Measurements from ENCODE around the gene ZGLP1. TPM values are rescaled to one million over a fixed set of nuclear protein-coding genes. Genes with fewer than 3 reads are reported as not detected.
"Not testable (repeated sequence)": the region's sequence is repeated elsewhere in the genome, so short reads cannot be mapped to it uniquely, and the experiment has no call there.

ZGLP1 gene
- total RNA-seq, 1 experiment from 2014 or later, result 5.0 TPM

- TF ChIP-seq EZH2phosphoT487 (IDR thresholded peaks at IDR 0.05; ENCODE audit: borderline replicate concordance) (no peak), SRF (IDR thresholded peaks at IDR 0.05; ENCODE audit: low read depth) (no peak)
Measured at GRCh38 chr19:10339380-10339960, 29.9 kb upstream of the ZGLP1 start, which contains the start of gene ICAM3 (continued).

- Histone ChIP-seq H3K4me3 (replicated peaks in 1 of 2; ENCODE audit: low read depth in 1 of 2, low read length in 2 of 2) (no peak overlapping the region), H3K4me2 (ENCODE audit: low read length) (no peak overlapping the region), H3K27me3 (ENCODE audit: insufficient read depth, low read length) (no peaks in the 10 kb centered on the region), H3K9me2 (ENCODE audit: insufficient read depth) (no peaks in the 10 kb centered on the region), H3K27ac (ENCODE audit: low read depth, low read length) (no peak overlapping the region), H2AFZ (ENCODE audit: low read depth, low read length, poor library complexity, severe bottlenecking) (no peak overlapping the region), H3K79me2 (ENCODE audit: insufficient read depth, low read length) (peaks cover 4% of the 10 kb centered on the region; the same call in 1 of the 2 replicates), H3K9ac (ENCODE audit: low read length) (no peak overlapping the region), H3K9me3 (ENCODE audit: control insufficient read depth in 1 of 2, insufficient read depth in 1 of 2, low read depth in 1 of 2, low read length in 2 of 2) (no peaks in the 10 kb centered on the region), H3K4me1 (ENCODE audit: control insufficient read depth in 1 of 2, insufficient read depth in 2 of 2, low read length in 2 of 2) (peaks cover 0 to 23% of the 10 kb centered on the region in 2 experiments; a peak in 2 of 4 replicates), H3K36me3 (ENCODE audit: control insufficient read depth in 1 of 2, insufficient read depth in 2 of 2, low read length in 2 of 2) (no peaks in the 10 kb centered on the region), H4K20me1 (ENCODE audit: insufficient read depth) (no peaks in the 10 kb centered on the region)
- no TSS peak for BruUV-seq (replicated peaks)
- ChIA-PET POLR2A (no interaction called here), CTCF (no interaction called here), RAD21 (ENCODE audit: low non-redundant PET in 1 of 2, low total read pairs in 2 of 2, uncharacterized antibody in 2 of 2, unreplicated experiment in 2 of 2) (no interaction called here)
- intact Hi-C loops (cut with micrococcal nuclease), result no loop called here
- no peak for DNase-seq (ENCODE audit: low read depth, low spot score)
- ATAC-seq, result no peak
- TF ChIP-seq CBX3 (IDR thresholded peaks at IDR 0.05; ENCODE audit: low read depth), result no peak
- TF ChIP-seq CEBPB (IDR thresholded peaks at IDR 0.05; ENCODE audit: low read depth), result no peak
- TF ChIP-seq SRF (IDR thresholded peaks at IDR 0.05; ENCODE audit: low read depth), result no peak
- no peak for TF ChIP-seq EZH2 (IDR thresholded peaks at IDR 0.05)
- TF ChIP-seq SIN3A (IDR thresholded peaks at IDR 0.05; ENCODE audit: low read depth), result no peak
- TF ChIP-seq YY1 (IDR thresholded peaks at IDR 0.05; ENCODE audit: extremely low read depth, insufficient replicate concordance, low read depth, low read length), result no peak
- TF ChIP-seq REST (IDR thresholded peaks at IDR 0.05; ENCODE audit: low read depth), result no peak
- TF ChIP-seq ELF1 (IDR thresholded peaks at IDR 0.05; ENCODE audit: borderline replicate concordance, low read depth), result no peak
- no peak for TF ChIP-seq FOSL1 (IDR thresholded peaks at IDR 0.05; ENCODE audit: low read depth)
Measured at GRCh38 chr19:10338940-10339339, 29.3 kb upstream of the ZGLP1 start.

GRCh38 chr19:10336725-10337124 is 27.1 kb upstream of the ZGLP1 start:
- H3K4me3 ChIP-seq (replicated peaks in 1 of 2; ENCODE audit: low read depth in 1 of 2, low read length in 2 of 2); ATAC-seq; H3K4me2 ChIP-seq (ENCODE audit: low read length); H3K36me3 ChIP-seq (ENCODE audit: control insufficient read depth in 1 of 2, insufficient read depth in 2 of 2, low read length in 2 of 2); intact Hi-C loops (cut with micrococcal nuclease); H3K27me3 ChIP-seq (ENCODE audit: insufficient read depth, low read length); H2AFZ ChIP-seq (ENCODE audit: low read depth, low read length, poor library complexity, severe bottlenecking); DNase-seq (ENCODE audit: low read depth, low spot score); BruUV-seq (replicated peaks); RAD21 ChIA-PET (ENCODE audit: low non-redundant PET in 1 of 2, low total read pairs in 2 of 2, uncharacterized antibody in 2 of 2, unreplicated experiment in 2 of 2); H3K9ac ChIP-seq (ENCODE audit: low read length); H4K20me1 ChIP-seq (ENCODE audit: insufficient read depth); H3K27ac ChIP-seq (ENCODE audit: low read depth, low read length); H3K9me3 ChIP-seq (ENCODE audit: control insufficient read depth in 1 of 2, insufficient read depth in 1 of 2, low read depth in 1 of 2, low read length in 2 of 2); H3K9me2 ChIP-seq (ENCODE audit: insufficient read depth); CTCF ChIA-PET: not testable (repeated sequence)
- Histone ChIP-seq H3K4me1 (ENCODE audit: control insufficient read depth in 1 of 2, insufficient read depth in 2 of 2, low read length in 2 of 2) (peaks cover 5 to 25% of the 10 kb centered on the region in 2 experiments; a peak in 3 of 4 replicates), H3K79me2 (ENCODE audit: insufficient read depth, low read length) (peaks cover 19% of the 10 kb centered on the region)
- POLR2A ChIA-PET, result interaction anchor here (1.1 kb wide), 1 partner anchor 48 kb away, joined by 3 read pairs; the partner anchor contains the start of gene ICAM5

Data from HCT116 (cell line).